GM21619 (cell line): ENCODE data around the gene SPNS2.

Experiments used
- ATAC-seq: cut with Tn5 transposase; IDR thresholded peaks from one replicate; pipeline ENCODE4 v1.9.1; 2021; ENCODE audit not compliant: unreplicated experiment

The SPNS2 gene

DNA sequence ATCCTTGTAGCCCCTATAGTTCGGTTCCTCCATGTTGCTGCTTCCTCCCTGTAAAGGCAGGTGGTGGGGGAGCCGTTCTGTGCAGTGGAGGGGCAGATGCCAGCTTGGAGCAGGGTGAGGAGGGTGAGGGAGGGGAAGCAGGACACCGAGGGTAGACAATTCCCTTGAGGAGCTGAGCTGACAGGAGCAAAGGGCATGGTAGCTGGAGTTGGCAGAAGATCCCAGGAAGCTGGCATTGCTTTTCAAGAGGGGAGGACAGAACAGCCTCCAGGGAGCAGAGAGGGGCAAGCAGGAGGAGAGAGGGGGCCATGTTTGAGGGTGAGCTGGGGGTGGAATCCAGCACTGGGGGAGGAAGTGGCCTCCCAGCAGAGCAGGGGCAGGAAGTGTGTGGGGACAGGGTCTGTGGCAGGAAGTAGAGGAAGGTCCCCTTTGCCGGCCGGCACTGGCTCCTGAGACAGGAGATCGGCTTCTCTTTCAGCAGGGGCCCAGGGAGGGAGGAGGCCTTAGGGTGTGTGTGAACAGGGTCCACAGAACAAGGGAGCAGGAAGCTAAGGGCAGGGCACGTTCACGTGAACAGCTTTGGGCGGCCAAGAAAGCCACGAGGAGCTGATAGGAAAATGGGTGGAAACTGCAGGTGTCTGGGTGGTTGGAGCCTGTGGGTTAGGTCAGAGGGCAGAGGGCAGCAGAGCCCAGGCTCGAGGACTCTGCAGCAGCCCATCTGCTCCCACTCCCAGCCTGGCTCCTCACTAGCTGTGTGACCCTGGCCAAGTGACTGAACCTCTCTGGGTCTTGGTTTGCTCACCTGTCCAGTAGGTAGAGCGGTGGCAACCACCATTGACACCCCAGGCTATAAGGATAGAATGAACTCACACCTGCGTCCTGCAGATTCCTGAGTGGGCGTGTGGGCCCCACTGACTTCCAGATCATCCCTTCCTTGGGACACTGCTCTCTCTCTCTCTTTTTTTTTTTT, 17.5 kb upstream of the SPNS2 start:
- ATAC-seq: no peak

DNA sequence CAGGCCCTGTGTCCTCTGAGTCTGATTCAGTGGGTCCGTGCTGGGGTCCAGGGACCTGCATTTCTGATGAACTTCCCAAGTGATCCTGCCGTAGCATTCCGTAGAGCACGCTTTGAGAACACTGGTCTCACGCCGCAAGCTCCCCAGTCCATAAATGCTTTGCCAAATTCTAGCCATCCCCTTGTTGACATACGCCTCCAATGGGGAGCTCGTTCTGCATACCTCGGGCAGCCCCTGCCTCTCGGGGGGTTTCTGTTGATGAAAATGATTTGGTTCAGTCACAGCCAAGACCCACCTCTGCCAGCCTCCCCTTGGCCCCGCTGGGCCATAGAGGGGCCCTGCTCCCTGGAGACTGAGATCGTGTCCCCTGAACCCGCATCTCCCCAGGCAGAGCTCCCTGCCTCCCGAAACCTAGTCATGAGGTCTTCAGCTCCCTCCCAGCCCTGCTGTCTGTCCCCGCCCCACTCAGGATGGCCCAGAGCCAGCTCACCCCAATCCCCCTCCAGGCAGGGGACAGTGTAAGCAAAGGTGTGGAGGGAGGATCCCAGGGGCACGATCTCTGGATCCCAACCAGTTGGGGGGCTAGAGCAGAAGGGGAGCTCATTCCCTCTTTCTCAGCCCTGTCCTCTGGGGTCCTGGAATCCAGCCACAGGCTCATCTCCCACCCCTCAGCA, 16.2 kb upstream of the SPNS2 start:
- no peak for ATAC-seq

DNA sequence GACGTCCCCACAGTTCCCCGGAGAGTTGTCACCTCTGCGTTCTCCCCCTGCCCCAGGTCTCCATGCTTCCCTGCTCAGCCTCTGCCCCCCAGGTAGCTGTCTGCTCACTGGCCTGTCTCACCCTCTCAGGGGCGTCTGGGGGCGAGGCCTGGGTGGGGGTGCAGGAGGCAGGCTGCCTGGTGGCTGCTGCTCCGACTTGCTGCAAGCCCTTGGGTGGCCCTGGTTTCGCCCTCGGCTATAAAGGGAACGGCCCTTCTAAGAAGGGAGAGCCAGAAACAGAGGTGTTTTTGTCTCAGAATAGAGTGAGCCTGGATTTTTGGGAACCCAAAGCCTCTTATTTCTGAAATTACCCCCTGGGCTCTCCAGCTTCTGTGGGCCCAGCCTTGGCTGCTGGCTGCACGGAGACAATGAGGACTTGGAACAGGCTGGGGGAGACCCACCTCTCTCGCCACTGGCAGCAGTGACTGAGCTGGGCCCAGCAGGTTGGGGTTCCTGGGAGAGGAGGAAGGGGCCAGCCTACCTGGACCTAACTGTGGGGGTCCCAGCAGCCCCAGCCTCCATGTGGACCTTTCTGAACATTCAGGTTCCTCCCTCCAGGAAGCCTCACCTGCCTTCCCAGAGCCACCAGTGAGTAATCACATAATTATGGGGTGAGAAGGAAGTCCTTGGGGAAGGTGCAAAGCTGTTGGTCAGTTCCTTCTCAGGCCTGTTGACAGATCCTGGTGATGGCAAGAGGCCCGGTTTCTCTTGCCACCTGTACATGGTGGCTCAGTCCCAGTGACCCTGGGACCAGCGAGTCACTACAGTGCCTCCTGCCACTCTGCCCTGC, 15.5 kb upstream of the SPNS2 start:
- no peak for ATAC-seq

DNA sequence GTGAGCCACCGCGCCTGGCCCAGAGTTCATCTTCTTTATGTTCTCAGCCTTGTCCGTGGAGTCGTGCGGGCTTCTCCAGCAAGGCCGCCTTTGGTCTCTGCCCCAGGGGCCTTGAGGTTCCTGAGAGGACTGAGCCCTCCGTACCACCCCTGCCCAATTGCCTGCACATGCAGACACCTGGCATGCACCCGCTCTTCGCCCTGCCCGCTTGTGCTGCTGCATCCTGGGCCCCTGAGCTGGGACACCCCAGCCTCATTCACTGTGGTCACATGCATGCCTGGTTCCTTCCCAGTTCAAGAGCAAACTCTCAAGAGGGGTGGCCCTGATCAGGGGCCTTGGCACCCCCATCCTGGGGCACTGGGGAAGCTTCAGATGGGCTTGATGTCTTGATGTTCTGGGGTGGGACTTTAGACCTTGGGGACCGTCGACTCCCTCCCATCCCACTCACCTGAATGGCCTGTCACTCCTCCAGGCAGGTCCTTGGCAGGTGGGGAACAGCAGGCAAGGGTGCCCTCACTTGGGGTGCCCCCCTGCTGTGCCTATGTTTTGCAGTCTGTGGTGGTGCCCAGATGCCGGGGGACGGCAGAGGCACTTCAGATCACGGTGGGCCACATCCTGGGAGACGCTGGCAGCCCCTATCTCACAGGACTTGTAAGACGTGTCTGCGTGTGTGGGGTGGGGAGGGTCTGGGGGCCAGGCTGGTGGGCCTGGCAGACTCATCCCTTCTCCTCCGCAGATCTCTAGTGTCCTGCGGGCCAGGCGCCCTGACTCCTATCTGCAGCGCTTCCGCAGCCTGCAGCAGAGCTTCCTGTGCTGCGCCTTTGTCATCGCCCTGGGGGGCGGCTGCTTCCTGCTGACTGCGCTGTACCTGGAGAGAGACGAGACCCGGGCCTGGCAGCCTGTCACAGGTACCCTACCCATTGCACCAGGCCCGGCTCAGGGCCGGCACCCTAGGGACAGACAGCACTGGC, 12.7 kb upstream of the SPNS2 start:
- no peak for ATAC-seq

DNA sequence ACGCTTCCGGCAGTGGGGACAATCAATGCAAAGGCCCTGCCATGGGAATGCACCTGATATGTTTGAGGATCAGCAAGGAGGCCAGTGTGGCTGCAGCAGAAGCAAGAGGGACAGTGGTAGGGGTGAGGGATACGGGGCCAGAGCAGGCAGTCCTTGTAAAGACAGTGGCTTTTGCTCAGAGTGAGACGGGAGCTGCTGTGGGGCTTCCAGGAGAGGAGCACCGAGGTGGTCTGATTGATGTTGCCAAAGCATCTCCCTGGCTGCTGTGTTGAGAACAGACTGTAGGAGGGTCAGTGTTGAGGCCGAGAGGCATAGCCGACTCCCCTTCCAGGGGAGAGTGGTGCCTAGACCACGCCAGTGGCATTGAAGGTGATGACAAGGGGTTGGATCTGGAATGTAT, 11.4 kb upstream of the SPNS2 start:
- ATAC-seq: no peak

DNA sequence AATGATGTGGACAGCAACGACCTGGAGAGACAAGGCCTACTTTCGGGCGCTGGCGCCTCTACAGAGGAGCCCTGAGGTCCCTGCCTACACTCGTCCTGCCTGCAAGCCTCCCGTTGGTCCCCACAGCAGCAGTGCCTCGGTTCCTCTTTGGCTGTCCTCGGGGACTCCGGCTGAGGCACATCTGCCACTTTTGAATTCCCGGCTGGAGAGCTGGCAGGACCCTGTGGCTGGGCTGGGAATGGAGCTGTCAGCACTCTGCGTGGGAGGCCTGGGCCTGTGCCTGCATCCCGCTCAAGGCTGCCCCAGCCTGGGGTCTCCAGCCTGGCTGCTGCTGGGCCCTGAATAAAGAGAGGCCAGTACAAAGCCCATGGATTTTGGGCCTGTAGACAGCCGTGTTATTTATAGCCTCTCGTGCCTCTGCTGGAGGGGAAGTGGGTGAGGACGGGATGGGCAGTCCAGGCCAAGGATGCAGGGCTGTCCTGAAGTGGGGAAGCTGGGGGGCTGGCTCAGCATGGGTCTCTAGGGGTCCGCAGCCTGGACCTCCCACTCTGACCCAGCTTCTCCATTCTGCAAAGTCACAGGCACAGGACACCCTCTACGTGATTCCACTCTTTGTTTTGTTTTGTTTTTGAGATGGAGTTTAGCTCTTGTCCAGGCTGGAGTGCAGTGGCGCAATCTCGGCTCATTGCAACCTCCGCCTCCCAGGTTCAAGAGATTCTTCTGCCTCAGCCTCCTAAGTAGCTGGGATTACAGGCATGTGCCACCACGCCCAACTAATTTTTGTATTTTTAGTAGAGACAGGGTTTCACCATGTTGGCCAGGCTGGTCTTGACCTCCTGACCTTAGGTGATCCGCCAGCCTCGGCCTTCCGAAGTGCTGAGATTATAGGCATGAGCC, 10.6 kb upstream of the SPNS2 start:
- ATAC-seq: no peak

DNA sequence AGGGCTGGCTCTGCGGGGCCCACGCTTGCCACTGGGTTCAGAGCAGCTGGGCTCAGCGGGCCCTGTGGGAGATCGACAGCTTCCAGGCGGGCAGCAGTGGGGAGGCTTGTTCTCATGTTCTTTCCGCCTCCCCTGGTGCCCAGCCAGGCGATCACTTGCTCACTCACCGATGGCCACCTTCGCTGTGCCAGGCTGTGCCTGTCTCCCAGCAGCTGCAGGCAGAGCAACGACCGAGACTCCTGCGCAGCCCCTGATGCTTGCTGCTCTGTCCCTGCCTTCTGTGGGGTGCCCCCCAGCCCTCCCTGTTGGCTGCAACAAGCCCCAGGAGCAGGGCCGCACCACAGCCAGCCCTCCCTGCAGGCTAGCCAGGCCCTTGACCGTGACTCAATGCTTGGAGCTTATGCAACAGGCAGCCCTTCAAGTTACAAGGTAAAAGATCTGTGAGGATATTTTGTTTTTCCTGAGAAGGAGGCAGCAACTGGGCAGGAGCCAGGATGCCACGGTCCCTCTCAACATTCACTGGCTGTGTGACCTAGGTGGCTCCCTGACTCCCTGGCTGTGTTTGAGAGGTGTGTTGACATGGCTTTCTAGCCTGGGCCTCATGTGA, 9.6 kb upstream of the SPNS2 start:
- no peak for ATAC-seq

DNA sequence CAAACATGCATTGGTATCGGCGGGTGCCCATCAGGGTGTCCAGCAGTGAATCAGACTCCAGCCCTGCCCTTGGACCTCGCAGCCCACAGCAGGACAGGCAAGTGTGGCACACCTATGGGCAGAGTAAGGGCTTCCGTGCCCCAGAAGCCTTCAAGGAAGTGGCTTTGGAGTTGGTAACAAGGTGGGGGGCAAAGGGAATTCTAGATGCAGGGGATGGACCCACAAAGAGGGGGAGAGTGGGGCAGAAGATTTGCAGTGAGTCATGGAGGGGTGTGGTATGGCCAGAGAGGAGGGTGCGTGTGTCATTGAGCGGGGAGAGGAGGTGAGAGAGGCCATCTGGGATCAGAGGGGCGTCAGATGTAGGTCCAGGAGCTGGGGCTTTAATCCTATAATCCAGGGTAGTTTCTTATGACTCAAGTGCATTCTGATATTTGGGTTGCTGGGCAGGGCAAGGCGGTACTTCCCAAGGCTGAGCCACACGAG, 8.5 kb upstream of the SPNS2 start:
- ATAC-seq: no peak

DNA sequence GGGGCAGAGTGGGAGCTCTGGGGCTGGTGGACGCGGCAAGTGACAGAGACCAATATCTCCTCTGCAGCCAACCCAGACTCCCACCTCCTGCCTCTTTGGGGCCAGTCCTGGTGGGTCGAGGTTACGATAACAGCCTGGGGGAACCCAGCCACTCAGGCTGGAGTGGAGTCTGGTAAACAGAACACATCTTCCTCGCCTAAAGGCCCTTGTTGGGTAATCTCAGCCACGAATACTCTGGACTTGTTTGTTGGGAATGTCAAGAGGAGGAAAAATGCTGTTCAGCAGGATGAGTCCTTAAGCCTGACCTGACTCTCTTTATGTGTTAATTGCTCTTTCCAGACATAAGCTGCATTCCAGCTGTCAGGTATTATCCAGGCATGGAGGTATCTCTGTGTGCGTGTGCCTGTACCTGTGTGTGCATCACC, 8.0 kb upstream of the SPNS2 start:
- ATAC-seq: no peak

DNA sequence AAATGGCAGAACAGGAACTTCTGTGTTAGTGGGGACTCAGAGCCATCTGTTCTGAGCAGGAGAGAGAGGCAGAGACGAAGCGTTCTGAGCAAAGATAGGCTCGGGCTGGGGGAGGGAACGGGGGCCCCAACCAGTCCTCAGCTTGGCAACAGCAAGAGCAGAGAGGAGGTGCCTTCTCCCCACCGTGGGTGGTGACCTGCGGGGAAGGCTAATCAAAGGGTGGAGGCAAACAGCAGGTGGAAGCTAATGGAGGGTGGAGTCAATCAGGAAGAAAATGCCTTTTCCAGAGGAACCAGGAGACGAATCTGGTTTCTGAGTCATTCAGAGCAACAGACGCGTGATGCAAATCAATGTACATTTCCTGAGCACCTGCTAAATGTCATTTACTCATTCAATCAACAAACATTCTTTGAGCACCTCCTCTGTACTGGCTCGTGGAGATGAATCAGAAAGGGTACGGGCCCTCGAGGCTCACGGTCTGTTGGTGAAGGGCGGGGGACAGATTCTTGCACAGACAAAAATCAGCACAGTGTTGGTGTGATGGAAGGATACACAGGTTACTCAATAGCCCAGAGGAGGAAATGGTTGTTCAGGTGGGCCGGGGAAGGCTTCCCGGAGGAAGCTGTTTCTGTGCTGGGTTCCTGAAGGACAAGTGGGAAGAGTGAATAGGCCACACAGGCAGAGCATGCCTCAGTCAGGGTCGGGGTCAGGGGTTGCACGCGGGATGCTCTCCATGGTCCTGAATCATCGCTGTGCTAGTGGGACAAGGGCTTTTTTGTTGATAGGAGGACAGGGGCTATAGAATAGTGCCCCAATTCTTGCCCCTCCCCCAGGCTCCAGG, 5.7 kb upstream of the SPNS2 start:
- ATAC-seq: no peak

DNA sequence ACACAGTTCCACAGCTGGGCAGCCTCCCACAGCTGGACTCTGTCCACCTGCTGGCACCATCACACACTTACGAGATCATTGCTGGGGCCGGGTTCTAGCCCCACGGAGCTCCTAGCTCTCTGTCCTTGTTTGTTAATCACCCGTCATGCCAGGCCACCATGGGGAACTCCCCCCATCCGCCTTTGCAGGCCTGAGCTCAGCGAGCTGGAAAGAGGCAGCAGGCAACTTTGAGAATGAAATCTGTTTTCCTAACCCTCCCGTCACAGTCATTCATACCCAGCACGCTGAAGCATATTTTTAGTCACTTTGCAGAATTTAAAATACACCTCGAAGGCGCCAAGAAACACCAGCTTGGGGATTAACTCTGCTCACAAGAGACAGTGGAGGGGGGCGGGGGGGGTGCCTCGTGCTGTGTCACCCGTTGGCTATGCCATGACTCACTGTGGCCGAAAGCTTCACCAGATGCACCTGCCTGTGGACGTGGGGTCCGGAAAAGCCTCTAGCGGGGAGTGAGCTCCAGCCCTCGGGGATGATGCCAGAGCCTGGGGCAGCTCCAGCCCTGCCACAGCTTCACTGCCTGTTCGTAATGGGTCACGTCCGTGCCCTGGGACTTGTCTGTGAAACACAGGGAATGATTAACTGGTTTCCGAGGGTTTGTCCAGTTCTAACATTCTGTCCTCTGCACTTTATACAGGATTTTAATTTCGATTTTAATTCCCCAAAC, 1.4 kb upstream of the SPNS2 start:
- ATAC-seq: no peak

DNA sequence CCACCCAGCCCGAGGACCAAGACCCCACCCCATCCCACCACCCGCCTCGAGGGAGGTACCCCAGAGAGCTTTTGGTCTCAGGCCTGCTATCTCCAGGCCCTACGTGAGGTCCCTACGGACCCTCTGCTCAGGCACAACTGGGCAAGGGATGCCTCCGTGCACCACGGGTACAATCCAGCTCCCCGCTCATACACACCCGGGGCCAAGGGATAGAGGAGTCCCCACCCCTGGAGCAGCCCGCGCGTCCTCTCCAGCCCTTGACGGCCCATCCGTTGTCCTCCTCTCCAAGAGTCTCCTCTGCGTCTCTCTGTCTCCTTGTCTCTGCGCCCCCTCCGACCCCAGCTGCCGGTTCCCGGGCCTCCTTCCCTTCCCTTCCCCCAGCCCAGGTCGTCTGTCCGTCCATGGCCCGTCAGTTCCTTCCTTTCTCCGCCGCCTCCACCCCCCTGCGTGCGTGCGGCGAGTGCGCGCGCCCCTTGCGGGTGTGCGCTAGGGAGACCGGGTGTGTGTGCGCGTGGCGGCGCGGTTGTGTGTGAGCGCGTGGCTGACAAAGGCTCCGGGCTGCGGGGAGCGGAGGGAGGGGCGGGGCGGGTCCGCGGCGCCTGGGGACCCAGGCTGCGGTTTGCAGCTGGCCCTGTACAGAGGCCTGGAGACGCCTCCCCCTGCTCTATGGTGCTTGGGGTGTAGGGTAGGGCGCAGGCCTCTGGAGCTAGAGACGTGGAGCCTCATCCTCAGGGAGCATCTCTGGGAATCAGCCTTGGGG, 930 bp downstream of the SPNS2 start:
- ATAC-seq: no peak

DNA sequence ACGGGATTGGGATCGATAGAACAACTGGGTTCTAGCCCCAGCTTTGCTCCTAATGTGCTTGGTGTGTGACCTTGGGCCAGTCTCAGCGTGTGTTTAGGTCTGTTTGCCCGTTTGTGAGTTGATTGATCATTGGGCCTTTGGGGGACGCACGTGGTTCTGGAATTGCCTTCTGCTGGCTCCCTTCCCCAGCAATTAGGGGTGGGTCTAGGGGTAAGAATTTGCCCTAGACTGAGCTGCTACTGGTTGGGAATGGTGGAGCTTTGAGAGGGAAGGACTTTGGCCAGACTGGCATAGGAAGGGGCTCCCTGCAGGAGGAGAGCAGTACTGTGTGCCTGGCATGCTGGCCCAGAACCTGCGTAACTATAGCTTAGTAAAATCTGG, 1.5 kb downstream of the SPNS2 start:
- ATAC-seq: no peak

DNA sequence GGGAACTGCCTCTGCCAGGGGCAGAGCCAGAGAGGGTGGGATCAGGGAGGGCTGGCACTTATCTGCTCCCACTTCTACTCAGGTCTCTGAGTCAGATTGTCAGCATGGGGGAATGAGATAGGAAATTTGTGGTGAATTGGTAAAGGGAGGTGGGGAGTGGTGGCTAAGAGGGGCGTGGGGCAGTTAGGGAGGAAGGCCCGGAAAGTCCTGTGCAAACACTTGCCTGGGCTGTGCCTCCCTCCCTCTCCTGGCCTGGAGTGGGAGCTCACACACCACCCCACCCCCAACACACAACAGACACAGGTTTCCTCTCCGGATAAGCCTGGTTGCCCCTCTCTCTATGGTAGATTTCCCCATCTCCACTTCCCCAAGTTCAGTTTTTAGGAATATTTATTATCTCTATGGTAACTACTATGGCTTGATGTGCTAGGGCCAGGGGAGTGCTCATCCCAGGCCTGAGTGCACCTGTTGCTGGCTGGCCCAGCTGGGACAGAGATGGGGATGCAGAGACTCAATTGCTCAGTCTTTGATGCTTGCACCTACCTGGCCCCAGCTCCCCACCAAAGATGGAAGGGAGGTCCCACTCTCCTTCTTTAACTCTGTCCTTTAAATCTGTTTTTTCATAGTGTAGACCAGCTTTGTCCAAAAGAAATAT, 2.7 kb downstream of the SPNS2 start:
- ATAC-seq: no peak

DNA sequence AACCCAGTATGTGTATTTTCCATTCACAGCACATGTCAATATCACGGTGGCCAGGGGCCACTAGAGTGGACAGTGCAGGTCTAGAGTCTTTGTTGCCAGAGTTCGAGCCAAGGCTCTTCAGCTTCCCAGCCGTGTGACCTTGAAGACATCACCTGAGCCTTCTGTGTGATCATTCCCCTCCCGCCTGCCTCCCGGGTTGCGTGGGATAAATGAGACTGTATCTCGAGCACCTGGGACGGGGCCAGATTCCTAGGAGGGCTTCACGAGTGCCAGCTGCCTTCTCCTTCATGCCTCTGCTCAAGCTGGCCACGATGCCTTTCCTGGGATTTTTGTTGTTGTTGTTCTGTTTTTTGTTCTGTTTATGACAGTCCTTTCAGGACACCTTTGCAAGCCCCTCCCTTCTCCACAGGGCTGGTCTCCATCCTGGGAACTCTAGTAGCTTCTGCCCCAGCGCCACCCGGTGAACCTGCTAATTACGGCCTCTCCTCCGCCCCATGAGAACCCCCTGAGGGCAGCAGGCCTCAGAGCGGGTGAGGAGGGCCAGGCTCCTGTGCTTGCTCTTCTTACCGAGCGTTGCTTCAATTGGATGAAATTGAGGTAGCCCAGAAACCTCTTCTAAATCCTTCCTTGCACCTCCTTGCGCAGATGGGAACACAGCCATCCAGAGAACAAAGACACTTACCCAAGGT, 3.9 kb downstream of the SPNS2 start:
- ATAC-seq: no peak
